ENCODE results near the gene TMEM158. TPM values are rescaled to one million over a fixed set of nuclear protein-coding genes. Genes with fewer than 3 reads are reported as not detected.

TMEM158 gene
- polyA plus RNA-seq, 1 experiment: 24.7 TPM

GRCh38 chr3:45244356-45244755 lies 18.3 kb upstream of the TMEM158 start:
- peaks cover 2% of the 10 kb centered on the region for H3K27me3 ChIP-seq (ENCODE audit: control insufficient read depth, insufficient read depth, low read length)
- H3K4me3 ChIP-seq (ENCODE audit: low read depth, low read length): no peak overlapping the region
- H3K27ac ChIP-seq (ENCODE audit: low read depth, low read length): no peak overlapping the region
- ChIA-PET POLR2A (no interaction called here), CTCF (no interaction called here)
- no peaks in the 10 kb centered on the region for H3K9me3 ChIP-seq (ENCODE audit: control insufficient read depth, insufficient read depth, low read length)
- TF ChIP-seq CTCF (IDR thresholded peaks at IDR 0.05; ENCODE audit: low read depth, low read length): no peak
- DNase-seq (ENCODE audit: low read depth, low spot score): no peak

GRCh38 chr3:45241206-45241605 lies 15.1 kb upstream of the TMEM158 start:
- DNase-seq (ENCODE audit: low read depth, low spot score): no peak
- TF ChIP-seq CTCF (IDR thresholded peaks at IDR 0.05; ENCODE audit: low read depth, low read length): no peak
- POLR2A ChIA-PET: no interaction called here
- CTCF ChIA-PET: no interaction called here
- H3K27me3 ChIP-seq (ENCODE audit: control insufficient read depth, insufficient read depth, low read length): peaks cover 4% of the 10 kb centered on the region
- H3K9me3 ChIP-seq (ENCODE audit: control insufficient read depth, insufficient read depth, low read length): peaks cover 4% of the 10 kb centered on the region; the same call in 1 of the 2 replicates
- H3K4me3 ChIP-seq (ENCODE audit: low read depth, low read length): no peak overlapping the region
- no peak overlapping the region for H3K27ac ChIP-seq (ENCODE audit: low read depth, low read length)

- Histone ChIP-seq H3K27me3 (ENCODE audit: control insufficient read depth, insufficient read depth, low read length) (peaks cover 4% of the 10 kb centered on the region), H3K4me3 (ENCODE audit: low read depth, low read length) (no peak overlapping the region), H3K9me3 (ENCODE audit: control insufficient read depth, insufficient read depth, low read length) (peaks cover 4% of the 10 kb centered on the region; the same call in 1 of the 2 replicates), H3K27ac (ENCODE audit: low read depth, low read length) (no peak overlapping the region)
- CTCF ChIA-PET: no interaction called here
- no peak for DNase-seq (ENCODE audit: low read depth, low spot score)
- no peak for TF ChIP-seq CTCF (IDR thresholded peaks at IDR 0.05; ENCODE audit: low read depth, low read length)
- POLR2A ChIA-PET: no interaction called here
Measured at GRCh38 chr3:45240292-45240691, 14.2 kb upstream of the TMEM158 start.

GRCh38 chr3:45239254-45239653 lies 13.2 kb upstream of the TMEM158 start:
- Histone ChIP-seq H3K27me3 (ENCODE audit: control insufficient read depth, insufficient read depth, low read length) (peaks cover 4% of the 10 kb centered on the region), H3K9me3 (ENCODE audit: control insufficient read depth, insufficient read depth, low read length) (peaks cover 4% of the 10 kb centered on the region; the same call in 1 of the 2 replicates), H3K27ac (ENCODE audit: low read depth, low read length) (no peak overlapping the region), H3K4me3 (ENCODE audit: low read depth, low read length) (no peak overlapping the region)
- DNase-seq (ENCODE audit: low read depth, low spot score): no peak
- no peak for TF ChIP-seq CTCF (IDR thresholded peaks at IDR 0.05; ENCODE audit: low read depth, low read length)
- CTCF ChIA-PET: interaction anchor here (1.3 to 1.5 kb wide), 2 partner anchors 197 to 199 kb away, joined by 3 read pairs; no protein-coding TSS in a partner anchor
- POLR2A ChIA-PET: no interaction called here

- ChIA-PET CTCF (no interaction called here), POLR2A (no interaction called here)
- Histone ChIP-seq H3K4me3 (ENCODE audit: low read depth, low read length) (no peak overlapping the region), H3K27ac (ENCODE audit: low read depth, low read length) (no peak overlapping the region), H3K9me3 (ENCODE audit: control insufficient read depth, insufficient read depth, low read length) (peaks cover 4% of the 10 kb centered on the region; the same call in 1 of the 2 replicates), H3K27me3 (ENCODE audit: control insufficient read depth, insufficient read depth, low read length) (peaks cover 4% of the 10 kb centered on the region)
- no peak for TF ChIP-seq CTCF (IDR thresholded peaks at IDR 0.05; ENCODE audit: low read depth, low read length)
- no peak for DNase-seq (ENCODE audit: low read depth, low spot score)
Measured at GRCh38 chr3:45236964-45237363, 10.9 kb upstream of the TMEM158 start.

Measured in AG04450 (cell line).